ENCODE measurements around the gene PLA2G4D. TPM values are rescaled to one million over a fixed set of nuclear protein-coding genes. Genes with fewer than 3 reads are reported as not detected.

Gene PLA2G4D
- total RNA-seq, 6 experiments from 2014 or later = not detected

DNA sequence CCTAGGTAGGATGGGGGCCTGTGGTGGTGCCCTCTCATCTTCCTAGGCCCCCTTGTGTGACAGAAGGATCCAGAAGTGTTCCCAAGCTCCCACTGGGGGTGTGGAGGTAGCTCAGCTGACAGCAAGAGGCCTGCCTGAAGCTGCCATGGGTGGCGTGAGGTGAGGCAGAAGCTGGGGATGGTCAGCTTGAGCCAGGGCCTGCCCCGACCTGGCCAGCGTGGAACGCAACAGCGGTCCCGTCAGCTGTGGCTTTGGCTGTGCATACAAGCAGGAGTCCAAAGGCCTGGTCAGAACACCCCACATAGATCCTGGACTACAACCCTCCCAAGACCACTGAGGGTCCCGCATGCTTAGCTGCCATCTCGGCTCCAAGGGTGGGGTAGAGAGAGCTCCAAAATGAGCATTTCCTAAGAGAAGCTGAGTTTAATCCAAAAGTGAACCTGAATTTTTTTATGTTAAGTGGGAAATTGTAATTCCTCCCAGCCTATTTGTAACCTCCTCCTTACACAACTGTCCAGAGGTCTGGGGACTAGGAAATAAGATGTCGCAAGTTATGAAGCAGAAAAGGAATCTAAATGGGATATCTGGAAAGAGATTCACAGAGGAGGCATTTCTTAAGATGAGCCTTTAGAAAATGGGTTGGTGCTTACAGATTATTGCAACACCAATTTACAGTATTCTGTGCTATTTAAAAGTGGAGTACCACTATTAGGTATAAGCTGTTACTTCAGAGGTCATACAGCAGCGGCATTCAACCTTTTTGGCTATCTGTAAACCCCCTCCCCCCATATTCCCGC lies 9.9 kb upstream of the PLA2G4D start:
- Mint-ChIP-seq H3K4me3 (no peak overlapping the region), H3K27me3 (ENCODE audit: insufficient read depth) (peaks cover 43% of the 10 kb centered on the region), H3K27ac (no peak overlapping the region), H3K9me3 (peaks cover 7% of the 10 kb centered on the region; the same call in 1 of the 2 replicates), H3K36me3 (ENCODE audit: low read depth) (no peaks in the 10 kb centered on the region), H3K4me1 (ENCODE audit: low read depth) (peaks cover 22% of the 10 kb centered on the region)
- no peak for DNase-seq
- TF ChIP-seq, protein P1, sequence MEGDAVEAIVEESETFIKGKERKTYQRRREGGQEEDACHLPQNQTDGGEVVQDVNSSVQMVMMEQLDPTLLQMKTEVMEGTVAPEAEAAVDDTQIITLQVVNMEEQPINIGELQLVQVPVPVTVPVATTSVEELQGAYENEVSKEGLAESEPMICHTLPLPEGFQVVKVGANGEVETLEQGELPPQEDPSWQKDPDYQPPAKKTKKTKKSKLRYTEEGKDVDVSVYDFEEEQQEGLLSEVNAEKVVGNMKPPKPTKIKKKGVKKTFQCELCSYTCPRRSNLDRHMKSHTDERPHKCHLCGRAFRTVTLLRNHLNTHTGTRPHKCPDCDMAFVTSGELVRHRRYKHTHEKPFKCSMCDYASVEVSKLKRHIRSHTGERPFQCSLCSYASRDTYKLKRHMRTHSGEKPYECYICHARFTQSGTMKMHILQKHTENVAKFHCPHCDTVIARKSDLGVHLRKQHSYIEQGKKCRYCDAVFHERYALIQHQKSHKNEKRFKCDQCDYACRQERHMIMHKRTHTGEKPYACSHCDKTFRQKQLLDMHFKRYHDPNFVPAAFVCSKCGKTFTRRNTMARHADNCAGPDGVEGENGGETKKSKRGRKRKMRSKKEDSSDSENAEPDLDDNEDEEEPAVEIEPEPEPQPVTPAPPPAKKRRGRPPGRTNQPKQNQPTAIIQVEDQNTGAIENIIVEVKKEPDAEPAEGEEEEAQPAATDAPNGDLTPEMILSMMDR (IDR thresholded peaks at IDR 0.05) = no peak

DNA sequence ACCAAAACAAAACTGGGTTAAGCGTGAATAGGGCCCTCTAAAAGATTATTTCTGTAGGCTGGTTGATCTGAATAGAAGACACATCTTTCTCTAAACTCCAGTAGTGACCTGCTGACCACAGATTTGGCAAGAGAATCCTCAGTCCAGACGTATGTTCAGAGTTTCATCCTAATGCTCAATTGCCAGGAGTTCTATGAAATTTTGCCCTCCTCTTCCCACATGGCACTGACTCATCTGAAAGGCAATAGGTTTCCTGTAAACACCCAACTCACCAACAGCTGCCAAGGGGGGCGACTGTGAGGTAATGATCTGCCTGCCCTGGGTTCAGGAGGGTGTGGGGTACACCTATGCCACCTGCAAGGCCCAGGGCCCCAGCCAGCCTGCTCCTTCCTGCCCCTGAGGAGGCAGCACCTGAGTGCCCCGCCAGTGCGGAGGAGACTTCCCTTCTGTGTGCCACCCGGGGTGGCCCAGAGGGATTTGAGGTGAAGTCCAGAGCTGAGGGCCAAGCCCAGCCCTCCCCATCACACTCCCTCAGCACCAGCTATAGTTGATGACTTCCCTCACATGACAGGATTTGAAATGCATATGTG lies 8.4 kb upstream of the PLA2G4D start:
- Mint-ChIP-seq H3K4me3 (no peak overlapping the region), H3K36me3 (ENCODE audit: low read depth) (no peaks in the 10 kb centered on the region), H3K27me3 (ENCODE audit: insufficient read depth) (peaks cover 31% of the 10 kb centered on the region), H3K9me3 (no peaks in the 10 kb centered on the region), H3K27ac (no peak overlapping the region), H3K4me1 (ENCODE audit: low read depth) (peaks cover 22% of the 10 kb centered on the region)
- TF ChIP-seq, protein P1 (IDR thresholded peaks at IDR 0.05) = no peak
- no peak for DNase-seq

DNA sequence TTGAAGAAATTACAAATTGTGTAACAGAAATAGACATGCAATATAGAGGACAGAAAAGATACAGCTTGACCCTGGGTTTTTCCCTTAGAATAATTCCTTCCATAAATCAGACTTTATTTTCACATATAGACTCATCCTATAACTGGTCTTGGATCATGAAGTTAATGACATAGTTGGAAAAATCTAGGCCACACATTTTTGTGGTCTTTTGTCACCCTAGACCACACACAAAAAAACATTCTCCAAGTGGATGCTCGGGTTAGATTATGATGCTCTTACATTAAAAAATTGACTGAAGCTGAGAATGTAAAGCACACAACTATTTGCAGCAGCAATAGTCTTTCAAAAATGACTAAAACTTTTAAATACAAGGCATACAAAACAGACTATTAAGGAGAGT lies 7.5 kb upstream of the PLA2G4D start:
- TF ChIP-seq, protein P1 (IDR thresholded peaks at IDR 0.05) = no peak
- peak; percentile 30 for DNase-seq
- Mint-ChIP-seq H3K27ac (no peak overlapping the region), H3K4me1 (ENCODE audit: low read depth) (peaks cover 22% of the 10 kb centered on the region), H3K9me3 (no peaks in the 10 kb centered on the region), H3K36me3 (ENCODE audit: low read depth) (no peaks in the 10 kb centered on the region), H3K4me3 (no peak overlapping the region), H3K27me3 (ENCODE audit: insufficient read depth) (peaks cover 31% of the 10 kb centered on the region)

DNA sequence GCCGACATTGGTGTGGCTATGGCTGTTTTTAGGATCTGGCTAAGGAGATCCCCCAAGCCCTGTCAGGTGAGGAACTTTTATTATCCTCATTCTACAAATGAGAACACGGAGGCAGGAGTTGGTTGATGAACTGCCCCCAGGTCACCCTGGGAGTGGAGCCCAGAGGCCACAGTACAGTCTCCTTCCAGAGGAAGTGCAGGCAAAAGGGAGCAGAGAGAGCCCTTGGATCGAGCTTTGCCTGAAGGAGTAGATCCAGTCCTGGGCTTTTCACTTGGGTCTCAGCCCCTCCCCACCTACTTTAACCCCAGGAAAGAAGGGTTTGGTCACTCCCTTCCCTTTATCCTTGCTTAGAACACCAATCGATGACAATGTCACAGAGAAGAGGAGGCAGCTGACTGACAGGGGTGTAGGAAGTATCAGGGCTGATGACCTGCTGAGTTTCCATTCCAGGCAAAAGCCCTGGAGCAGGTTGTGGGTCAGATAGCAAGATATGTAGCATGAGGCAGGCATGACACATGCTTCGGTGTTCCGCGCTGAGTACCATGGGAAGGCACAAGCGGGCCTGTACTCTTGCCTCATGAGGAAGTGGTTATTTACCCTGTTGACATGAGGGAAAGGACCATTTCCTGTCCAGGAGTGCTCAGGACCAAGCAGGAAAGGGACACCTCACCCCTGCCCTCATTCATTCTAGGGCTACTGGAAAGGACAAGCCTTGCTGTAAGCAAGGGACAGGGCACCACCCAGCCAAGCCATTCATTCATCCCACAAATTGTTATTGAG lies 5.8 kb upstream of the PLA2G4D start:
- TF ChIP-seq, protein P1 (IDR thresholded peaks at IDR 0.05) = no peak
- Mint-ChIP-seq H3K4me1 (ENCODE audit: low read depth) (peaks cover 22% of the 10 kb centered on the region), H3K4me3 (no peak overlapping the region), H3K9me3 (no peaks in the 10 kb centered on the region), H3K27ac (no peak overlapping the region), H3K36me3 (ENCODE audit: low read depth) (no peaks in the 10 kb centered on the region), H3K27me3 (ENCODE audit: insufficient read depth) (peaks cover 23% of the 10 kb centered on the region)
- no peak for DNase-seq

DNA sequence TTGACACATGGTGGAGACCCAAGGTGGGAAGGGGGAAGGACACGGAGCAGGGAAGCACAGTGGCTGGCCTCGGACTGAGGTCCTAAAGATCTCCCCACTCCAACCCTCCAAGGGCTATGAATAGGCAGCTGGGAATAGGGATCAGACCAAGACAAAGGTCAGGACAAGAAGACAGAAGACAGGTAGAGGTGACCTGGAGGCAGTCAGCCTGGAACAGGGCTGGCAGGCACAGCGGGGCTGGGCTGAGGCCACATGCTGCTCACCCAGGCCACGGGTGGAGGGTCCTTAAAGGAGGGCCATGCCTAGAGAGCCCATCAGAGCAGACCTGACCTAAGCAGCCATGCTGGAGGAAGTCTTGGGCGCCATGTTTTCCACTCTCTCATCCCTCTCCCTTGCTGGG lies 2.7 kb upstream of the PLA2G4D start:
- H3K27me3 Mint-ChIP-seq (ENCODE audit: insufficient read depth) = peaks cover 22% of the 10 kb centered on the region
- no peaks in the 10 kb centered on the region for H3K36me3 Mint-ChIP-seq (ENCODE audit: low read depth)
- TF ChIP-seq, protein P1 (IDR thresholded peaks at IDR 0.05) = no peak
- DNase-seq = no peak
- H3K4me3 Mint-ChIP-seq = no peak overlapping the region
- H3K4me1 Mint-ChIP-seq (ENCODE audit: low read depth) = peaks cover 22% of the 10 kb centered on the region
- no peak overlapping the region for H3K27ac Mint-ChIP-seq
- no peaks in the 10 kb centered on the region for H3K9me3 Mint-ChIP-seq
